Measurements from ENCODE around the gene MX1. TPM values are rescaled to one million over a fixed set of nuclear protein-coding genes. Genes with fewer than 3 reads are reported as not detected.
A peak's percentile ranks its signal among the peaks of the same experiment; 100 is the strongest.

Gene MX1
- 151 TPM for total RNA-seq (2013)
- polyA plus RNA-seq (10 to 100 TPM; 42.7 to 73.3 (median 60.5) TPM), polyA minus RNA-seq (57.9 and 102 TPM in 2 replicates), total RNA-seq (40.2 to 1,206 (median 84.0) reads per million in 11 experiments)

GRCh38 chr21:41425954-41426675, at the start of gene MX1:
TSS of gene MX1 (plus strand) at chr21:41426239. CDS start at chr21:41432071, 5,832 bp downstream.
- peak within 1 kb of the TSS; percentile 30 to 81 for H3K27ac ChIP-seq (ENCODE audit: low read depth in 1 of 2, low read length in 2 of 2)
- H3K4me2 ChIP-seq (replicated peaks; ENCODE audit: extremely low read depth, low read length, poor library complexity, severe bottlenecking) = peak within 1 kb of the TSS; percentile 92
- no peaks in the 10 kb centered on the region for H3K9me3 ChIP-seq (replicated peaks in 1 of 2; ENCODE audit: control insufficient read depth in 1 of 2, insufficient read depth in 1 of 2, low read length in 2 of 2)
- intact Hi-C loops (cut with micrococcal nuclease) = loop anchor here in 1 of 2 donors (5.0 kb wide), 1 partner anchor 64 kb away; the partner anchor contains the start of gene MX2
- H3K9ac ChIP-seq (ENCODE audit: insufficient read depth, low read length, poor library complexity, severe bottlenecking) = peak within 1 kb of the TSS; percentile 75
- peaks cover 63% of the 10 kb centered on the region for H3K4me1 Mint-ChIP-seq
- H2AFZ ChIP-seq (ENCODE audit: insufficient read depth, low read depth, low read length, poor library complexity, severe bottlenecking) = peak within 1 kb of the TSS; percentile 86
- peaks cover 0 to 3% (median 0%) of the 10 kb centered on the region in 7 donors for H3K9me3 Mint-ChIP-seq
- H3K4me3 ChIP-seq (replicated peaks in 1 of 3; ENCODE audit: low read depth in 2 of 3, low read length in 3 of 3) = peak within 1 kb of the TSS; percentile 83 to 93 (median 88)
- peaks cover 4% of the 10 kb centered on the region for H4K20me1 ChIP-seq (ENCODE audit: insufficient read depth, low read length)
- peaks cover 0 to 7% of the 10 kb centered on the region in 2 donors for H3K27me3 ChIP-seq (ENCODE audit: control insufficient read depth in 2 of 2, insufficient read depth in 2 of 2, low read length in 2 of 2)
- peaks cover 33 to 46% of the 10 kb centered on the region in 2 donors for H3K4me1 ChIP-seq (ENCODE audit: control insufficient read depth in 1 of 2, insufficient read depth in 2 of 2, low read length in 2 of 2)
- DNase-seq = peak; percentile 57 to 61 (median 58)
- H3K79me2 ChIP-seq (ENCODE audit: insufficient read depth, low read length) = no peaks in the 10 kb centered on the region
- peak within 1 kb of the TSS; percentile 97 for H3K4me3 Mint-ChIP-seq
- H3K36me3 ChIP-seq (replicated peaks in 1 of 2; ENCODE audit: control insufficient read depth in 1 of 2, insufficient read depth in 2 of 2, low read length in 2 of 2) = peaks cover 23 to 31% of the 10 kb centered on the region in 2 donors
- TF ChIP-seq, protein P1, sequence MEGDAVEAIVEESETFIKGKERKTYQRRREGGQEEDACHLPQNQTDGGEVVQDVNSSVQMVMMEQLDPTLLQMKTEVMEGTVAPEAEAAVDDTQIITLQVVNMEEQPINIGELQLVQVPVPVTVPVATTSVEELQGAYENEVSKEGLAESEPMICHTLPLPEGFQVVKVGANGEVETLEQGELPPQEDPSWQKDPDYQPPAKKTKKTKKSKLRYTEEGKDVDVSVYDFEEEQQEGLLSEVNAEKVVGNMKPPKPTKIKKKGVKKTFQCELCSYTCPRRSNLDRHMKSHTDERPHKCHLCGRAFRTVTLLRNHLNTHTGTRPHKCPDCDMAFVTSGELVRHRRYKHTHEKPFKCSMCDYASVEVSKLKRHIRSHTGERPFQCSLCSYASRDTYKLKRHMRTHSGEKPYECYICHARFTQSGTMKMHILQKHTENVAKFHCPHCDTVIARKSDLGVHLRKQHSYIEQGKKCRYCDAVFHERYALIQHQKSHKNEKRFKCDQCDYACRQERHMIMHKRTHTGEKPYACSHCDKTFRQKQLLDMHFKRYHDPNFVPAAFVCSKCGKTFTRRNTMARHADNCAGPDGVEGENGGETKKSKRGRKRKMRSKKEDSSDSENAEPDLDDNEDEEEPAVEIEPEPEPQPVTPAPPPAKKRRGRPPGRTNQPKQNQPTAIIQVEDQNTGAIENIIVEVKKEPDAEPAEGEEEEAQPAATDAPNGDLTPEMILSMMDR (IDR thresholded peaks at IDR 0.05) = no peak
- peaks cover 2 to 18% (median 12%) of the 10 kb centered on the region in 3 donors for H3K27me3 Mint-ChIP-seq (ENCODE audit: low read depth in 3 of 3)
- peaks cover 36 to 46% of the 10 kb centered on the region in 2 donors for H3K36me3 Mint-ChIP-seq
- peak within 1 kb of the TSS; percentile 79 to 95 (median 92) for H3K27ac Mint-ChIP-seq
- WGBS (ENCODE audit: insufficient coverage) = under 1% methylated on average over 58 of the region's 65 CpGs

- 95% methylated on average over 11 of the region's 16 CpGs for WGBS (ENCODE audit: insufficient coverage)
- Histone ChIP-seq H4K20me1 (ENCODE audit: insufficient read depth, low read length) (peaks cover 81% of the 10 kb centered on the region), H3K27ac (ENCODE audit: low read depth in 1 of 2, low read length in 2 of 2) (no peak overlapping the region), H3K27me3 (ENCODE audit: control insufficient read depth in 2 of 2, insufficient read depth in 2 of 2, low read length in 2 of 2) (no peaks in the 10 kb centered on the region), H3K4me3 (replicated peaks in 1 of 3; ENCODE audit: low read depth in 2 of 3, low read length in 3 of 3) (no peak overlapping the region), H2AFZ (ENCODE audit: insufficient read depth, low read depth, low read length, poor library complexity, severe bottlenecking) (no peak overlapping the region), H3K36me3 (replicated peaks in 1 of 2; ENCODE audit: control insufficient read depth in 1 of 2, insufficient read depth in 2 of 2, low read length in 2 of 2) (peaks cover 80 to 100% of the 10 kb centered on the region in 2 donors), H3K4me1 (ENCODE audit: control insufficient read depth in 1 of 2, insufficient read depth in 2 of 2, low read length in 2 of 2) (no peaks in the 10 kb centered on the region), H3K9ac (ENCODE audit: insufficient read depth, low read length, poor library complexity, severe bottlenecking) (no peak overlapping the region), H3K4me2 (replicated peaks; ENCODE audit: extremely low read depth, low read length, poor library complexity, severe bottlenecking) (no peak overlapping the region), H3K79me2 (ENCODE audit: insufficient read depth, low read length) (peaks cover 8% of the 10 kb centered on the region), H3K9me3 (replicated peaks in 1 of 2; ENCODE audit: control insufficient read depth in 1 of 2, insufficient read depth in 1 of 2, low read length in 2 of 2) (peaks cover 17 to 20% of the 10 kb centered on the region in 2 donors)
- Mint-ChIP-seq H3K36me3 (peaks cover 90 to 96% of the 10 kb centered on the region in 2 donors), H3K9me3 (peaks cover 10 to 23% (median 19%) of the 10 kb centered on the region in 7 donors), H3K27me3 (ENCODE audit: low read depth in 3 of 3) (no peaks in the 10 kb centered on the region), H3K4me1 (no peaks in the 10 kb centered on the region), H3K27ac (peak overlapping the region in 2 of 7 donors; percentile 65 to 66), H3K4me3 (no peak overlapping the region)
- intact Hi-C loops (cut with micrococcal nuclease) = no loop called here
- DNase-seq = no peak
- TF ChIP-seq, protein P1 (IDR thresholded peaks at IDR 0.05) = no peak
Measured at GRCh38 chr21:41377715-41378114, 48.3 kb upstream of the MX1 start.
